Muscle of leg (tissue), 11 donors: ENCODE measurements around the gene SFN. TPM values are rescaled to one million over a fixed set of nuclear protein-coding genes. Genes with fewer than 3 reads are reported as not detected.

Experiments
- DNase-seq: peaks from one replicate; pipeline ENCODE4 v3.0.0; 2013
- H3K27ac ChIP-seq: one replicate; pipeline ENCODE4 v1.5.1; 2013; ENCODE audit warnings: mild to moderate bottlenecking, low read length, control low read depth
- H3K27me3 ChIP-seq: one replicate; pipeline ENCODE4 v1.6.1; 2013; ENCODE audit warnings: low read length; ENCODE audit not compliant: control insufficient read depth, insufficient read depth
- H3K36me3 ChIP-seq: one replicate; pipeline ENCODE4 v1.6.1; 2013; ENCODE audit warnings: low read length; ENCODE audit not compliant: control insufficient read depth, insufficient read depth
- H3K4me1 ChIP-seq: one replicate; pipeline ENCODE4 v1.6.1; 2013; ENCODE audit warnings: low read length; ENCODE audit not compliant: control insufficient read depth, insufficient read depth
- H3K4me3 ChIP-seq: one replicate; pipeline ENCODE4 v1.5.1; 2013; ENCODE audit warnings: low read length, control low read depth
- H3K9me3 ChIP-seq: replicated peaks from 2 replicates; pipeline ENCODE4 v1.6.1; 2013; ENCODE audit warnings: low read depth, low read length; ENCODE audit not compliant: control insufficient read depth
- whole genome bisulfite sequencing: methylation state at CpG from one replicate; pipeline ENCODE4 v1.1.5; 2013; ENCODE audit warnings: missing lambda C conversion rate; ENCODE audit not compliant: insufficient coverage; 5-methylcytosine and 5-hydroxymethylcytosine counted together
- polyA plus RNA-seq, 8 donors: library from polyadenylated mRNA; unstranded; fragments of 120-200 nt; gene quantifications; one replicate each; pipeline versions ENCODE4 v1.2.1 to v1.2.3, GENCODE V29; 2013; ENCODE audit warnings: inconsistent platforms in 1 of 8, low replicate concordance in 1 of 8; ENCODE audit not compliant: insufficient read length in 8 of 8, insufficient read depth in 1 of 8
- total RNA-seq: library from RNA; stranded (reverse); fragments of 120-200 nt; gene quantifications from one replicate; pipeline ENCODE4 v1.2.4, GENCODE V29; 2013

The SFN gene
- total and polyA plus RNA-seq, 9 donors: 0.18 to 23.9 (median 0.31) TPM

- H3K4me3 ChIP-seq: peak within 1 kb of the TSS; percentile 79
- H3K4me1 ChIP-seq: peaks cover 16% of the 10 kb centered on the region
- no peaks in the 10 kb centered on the region for H3K9me3 ChIP-seq
- peak; percentile 92 for DNase-seq
- under 1% methylated on average over 79 of the region's 89 CpGs for WGBS
- no peaks in the 10 kb centered on the region for H3K27me3 ChIP-seq
- peaks cover 65% of the 10 kb centered on the region for H3K36me3 ChIP-seq
- H3K27ac ChIP-seq: peak within 1 kb of the TSS; percentile 93
Measured at GRCh38 chr1:26889551-26890466, 26.9 kb downstream of the SFN start, which contains the start of gene GPN2. TSS of gene GPN2 (minus strand) at chr1:26890283. CDS start at chr1:26890096, 187 bp downstream.

GRCh38 chr1:26890467-26890796, 27.5 kb downstream of the SFN start:
- H3K27me3 ChIP-seq: no peaks in the 10 kb centered on the region
- H3K36me3 ChIP-seq: peaks cover 65% of the 10 kb centered on the region
- no peak for DNase-seq
- peak overlapping the region; percentile 79 for H3K4me3 ChIP-seq
- peaks cover 16% of the 10 kb centered on the region for H3K4me1 ChIP-seq
- 3% methylated on average over 5 of the region's 12 CpGs for WGBS
- H3K27ac ChIP-seq: peak overlapping the region; percentile 93
- no peaks in the 10 kb centered on the region for H3K9me3 ChIP-seq

- H3K27ac ChIP-seq: no peak overlapping the region
- no peak for DNase-seq
- H3K36me3 ChIP-seq: peaks cover 66% of the 10 kb centered on the region
- H3K27me3 ChIP-seq: no peaks in the 10 kb centered on the region
- no peaks in the 10 kb centered on the region for H3K9me3 ChIP-seq
- no peak overlapping the region for H3K4me3 ChIP-seq
- peaks cover 10% of the 10 kb centered on the region for H3K4me1 ChIP-seq
- WGBS: 92% methylated on average over 13 of the region's 13 CpGs
Measured at GRCh38 chr1:26894263-26894662, 31.3 kb downstream of the SFN start.

- Histone ChIP-seq H3K4me3 (no peak overlapping the region), H3K4me1 (peaks cover 11% of the 10 kb centered on the region), H3K9me3 (no peaks in the 10 kb centered on the region), H3K36me3 (peaks cover 55% of the 10 kb centered on the region), H3K27me3 (no peaks in the 10 kb centered on the region), H3K27ac (no peak overlapping the region)
- 94% methylated on average over 7 of the region's 9 CpGs for WGBS
- DNase-seq: no peak
Measured at GRCh38 chr1:26897351-26897750, 34.4 kb downstream of the SFN start.

GRCh38 chr1:26900001-26900814, 37.3 kb downstream of the SFN start, which contains the start of gene GPATCH3:
TSS of gene GPATCH3 (minus strand) at chr1:26900467. CDS start at chr1:26900442, 25 bp downstream.
- Histone ChIP-seq H3K27me3 (no peaks in the 10 kb centered on the region), H3K9me3 (no peaks in the 10 kb centered on the region), H3K4me3 (peak within 1 kb of the TSS; percentile 100), H3K4me1 (peaks cover 11% of the 10 kb centered on the region), H3K36me3 (peaks cover 27% of the 10 kb centered on the region), H3K27ac (peak within 1 kb of the TSS; percentile 88)
- DNase-seq: peak; percentile 95
- WGBS: under 1% methylated on average over 45 of the region's 50 CpGs

GRCh38 chr1:26900815-26901511, 38.0 kb downstream of the SFN start:
- H3K27me3 ChIP-seq: no peaks in the 10 kb centered on the region
- no CpG with 5 or more reads among the region's 18 CpGs for WGBS
- no peak for DNase-seq

GRCh38 chr1:26907071-26907917, 44.3 kb downstream of the SFN start:
- no peak for DNase-seq
- peaks cover 2% of the 10 kb centered on the region for H3K27me3 ChIP-seq
- H3K9me3 ChIP-seq: no peaks in the 10 kb centered on the region
- H3K4me3 ChIP-seq: no peak overlapping the region
- WGBS: 52% methylated on average over 5 of the region's 6 CpGs
- H3K4me1 ChIP-seq: no peaks in the 10 kb centered on the region
- H3K27ac ChIP-seq: no peak overlapping the region
- no peaks in the 10 kb centered on the region for H3K36me3 ChIP-seq

More at GRCh38 chr1:26900815-26901511, 38.0 kb downstream of the SFN start:
- no peaks in the 10 kb centered on the region for H3K9me3 ChIP-seq
- peak overlapping the region; percentile 100 for H3K4me3 ChIP-seq
- no peak overlapping the region for H3K27ac ChIP-seq
- H3K36me3 ChIP-seq: peaks cover 20% of the 10 kb centered on the region
- H3K4me1 ChIP-seq: peaks cover 11% of the 10 kb centered on the region

- no peaks in the 10 kb centered on the region for H3K36me3 ChIP-seq
- no peak overlapping the region for H3K4me3 ChIP-seq
Measured at GRCh38 chr1:26909951-26910342, 47.0 kb downstream of the SFN start.

More at GRCh38 chr1:26909951-26910342, 47.0 kb downstream of the SFN start:
- no peak for DNase-seq
- peaks cover 5% of the 10 kb centered on the region for H3K27me3 ChIP-seq
- H3K27ac ChIP-seq: no peak overlapping the region
- no peaks in the 10 kb centered on the region for H3K4me1 ChIP-seq
- no peaks in the 10 kb centered on the region for H3K9me3 ChIP-seq
- 81% methylated on average over 2 of the region's 3 CpGs for WGBS
